ENCODE results near the gene SWAP70. TPM values are rescaled to one million over a fixed set of nuclear protein-coding genes. Genes with fewer than 3 reads are reported as not detected.

SWAP70 gene
- total and polyA plus RNA-seq, 10 of the 15 experiments (the other 5 are each of a cell fraction or from before 2014, with no cell fraction given) = 20.6 to 62.4 (median 41.7) TPM

DNA sequence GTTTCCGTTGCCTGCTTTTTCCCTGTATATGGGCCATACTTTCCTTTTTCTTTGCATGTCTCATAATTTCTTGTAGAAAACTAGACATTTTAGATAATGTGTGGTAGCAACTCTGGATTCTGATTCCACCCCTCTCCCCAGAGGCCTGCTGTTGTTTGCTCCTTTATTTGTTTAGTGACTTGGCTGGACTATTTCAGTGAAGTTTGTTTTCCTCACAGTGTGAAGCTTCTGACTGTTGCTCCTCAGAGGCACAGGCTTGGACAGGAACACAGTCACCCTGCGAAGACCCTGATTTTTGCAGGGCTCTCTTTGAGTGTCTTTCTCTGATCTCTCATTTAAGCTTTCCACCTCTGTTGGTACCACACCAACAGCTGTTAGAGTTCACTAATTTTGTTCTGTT lies 72.5 kb downstream of the SWAP70 start:
- H3K27ac ChIP-seq (ENCODE audit: control insufficient read depth, insufficient read depth) = peak overlapping the region; percentile 22; the same call in 1 of the 2 replicates
- H3K4me3 ChIP-seq = no peak overlapping the region
- BruUV-seq (replicated peaks) = no TSS peak
- DNase-seq (ENCODE audit: low read depth, low spot score) = no peak
- H3K4me1 ChIP-seq (ENCODE audit: control insufficient read depth, insufficient read depth, low read length) = peaks cover 44% of the 10 kb centered on the region
- no peak overlapping the region for H2AFZ ChIP-seq (ENCODE audit: control insufficient read depth, low read depth, low read length)
- H3K79me2 ChIP-seq (ENCODE audit: control insufficient read depth, insufficient read depth, low read length) = peaks cover 2% of the 10 kb centered on the region
- RAD21 ChIA-PET (ENCODE audit: unreplicated experiment) = interaction anchor here (0.9 to 1.5 kb wide), 3 partner anchors 10 to 135 kb away, joined by 3 to 4 read pairs (median 3); no protein-coding TSS in a partner anchor
- FAIRE-seq = no peak
- POLR2A ChIA-PET = interaction anchor here (1.0 to 1.1 kb wide), 2 partner anchors 15 to 72 kb away, joined by 3 read pairs; no protein-coding TSS in a partner anchor
- no peaks in the 10 kb centered on the region for H3K27me3 ChIP-seq (replicated peaks in 1 of 2; ENCODE audit: control insufficient read depth in 2 of 2, insufficient read depth in 2 of 2, low read length in 1 of 2)
- 48% methylated on average over 2 of the region's 2 CpGs for WGBS (ENCODE audit: insufficient coverage, insufficient replicate concordance, low lambda C conversion rate, missing lambda C conversion rate)
- SMC1A ChIA-PET (ENCODE audit: uncharacterized antibody, unreplicated experiment) = interaction anchor here (0.8 to 5.8 kb wide), 4 partner anchors 10 to 123 kb away, joined by 3 to 39 read pairs (median 5); no protein-coding TSS in a partner anchor
- CTCF ChIA-PET = interaction anchor here (1.0 to 1.3 kb wide), 3 partner anchors 10 to 135 kb away, joined by 3 read pairs; no protein-coding TSS in a partner anchor
- peaks cover 3 to 18% of the 10 kb centered on the region in 2 experiments; a peak in 3 of 4 replicates for H3K36me3 ChIP-seq (ENCODE audit: control insufficient read depth in 2 of 2, insufficient read depth in 2 of 2, low read length in 1 of 2)
- H4K20me1 ChIP-seq (ENCODE audit: control insufficient read depth, insufficient read depth) = no peaks in the 10 kb centered on the region
- ATAC-seq = no peak
- TF ChIP-seq, protein P1, sequence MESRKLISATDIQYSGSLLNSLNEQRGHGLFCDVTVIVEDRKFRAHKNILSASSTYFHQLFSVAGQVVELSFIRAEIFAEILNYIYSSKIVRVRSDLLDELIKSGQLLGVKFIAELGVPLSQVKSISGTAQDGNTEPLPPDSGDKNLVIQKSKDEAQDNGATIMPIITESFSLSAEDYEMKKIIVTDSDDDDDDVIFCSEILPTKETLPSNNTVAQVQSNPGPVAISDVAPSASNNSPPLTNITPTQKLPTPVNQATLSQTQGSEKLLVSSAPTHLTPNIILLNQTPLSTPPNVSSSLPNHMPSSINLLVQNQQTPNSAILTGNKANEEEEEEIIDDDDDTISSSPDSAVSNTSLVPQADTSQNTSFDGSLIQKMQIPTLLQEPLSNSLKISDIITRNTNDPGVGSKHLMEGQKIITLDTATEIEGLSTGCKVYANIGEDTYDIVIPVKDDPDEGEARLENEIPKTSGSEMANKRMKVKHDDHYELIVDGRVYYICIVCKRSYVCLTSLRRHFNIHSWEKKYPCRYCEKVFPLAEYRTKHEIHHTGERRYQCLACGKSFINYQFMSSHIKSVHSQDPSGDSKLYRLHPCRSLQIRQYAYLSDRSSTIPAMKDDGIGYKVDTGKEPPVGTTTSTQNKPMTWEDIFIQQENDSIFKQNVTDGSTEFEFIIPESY (IDR thresholded peaks at IDR 0.05) = no peak
- no peak for TF ChIP-seq KLF5 (IDR thresholded peaks at IDR 0.05; ENCODE audit: partially characterized antibody)
- no peak for TF ChIP-seq NBN (IDR thresholded peaks at IDR 0.05)
- no peak for TF ChIP-seq RFX5 (IDR thresholded peaks at IDR 0.05; ENCODE audit: low read depth, low read length)
- TF ChIP-seq, protein P2, sequence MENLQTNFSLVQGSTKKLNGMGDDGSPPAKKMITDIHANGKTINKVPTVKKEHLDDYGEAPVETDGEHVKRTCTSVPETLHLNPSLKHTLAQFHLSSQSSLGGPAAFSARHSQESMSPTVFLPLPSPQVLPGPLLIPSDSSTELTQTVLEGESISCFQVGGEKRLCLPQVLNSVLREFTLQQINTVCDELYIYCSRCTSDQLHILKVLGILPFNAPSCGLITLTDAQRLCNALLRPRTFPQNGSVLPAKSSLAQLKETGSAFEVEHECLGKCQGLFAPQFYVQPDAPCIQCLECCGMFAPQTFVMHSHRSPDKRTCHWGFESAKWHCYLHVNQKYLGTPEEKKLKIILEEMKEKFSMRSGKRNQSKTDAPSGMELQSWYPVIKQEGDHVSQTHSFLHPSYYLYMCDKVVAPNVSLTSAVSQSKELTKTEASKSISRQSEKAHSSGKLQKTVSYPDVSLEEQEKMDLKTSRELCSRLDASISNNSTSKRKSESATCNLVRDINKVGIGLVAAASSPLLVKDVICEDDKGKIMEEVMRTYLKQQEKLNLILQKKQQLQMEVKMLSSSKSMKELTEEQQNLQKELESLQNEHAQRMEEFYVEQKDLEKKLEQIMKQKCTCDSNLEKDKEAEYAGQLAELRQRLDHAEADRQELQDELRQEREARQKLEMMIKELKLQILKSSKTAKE (IDR thresholded peaks at IDR 0.05; ENCODE audit: low read depth, poor library complexity, severe bottlenecking) = no peak
- no peak for TF ChIP-seq SREBF1 (IDR thresholded peaks at IDR 0.05; ENCODE audit: low read length)
- TF ChIP-seq FOS (IDR thresholded peaks at IDR 0.05; ENCODE audit: borderline replicate concordance, extremely low read depth, insufficient read length) = no peak
- TF ChIP-seq SUZ12 (IDR thresholded peaks at IDR 0.05; ENCODE audit: unreplicated experiment) = no peak
- no peak for TF ChIP-seq SMAD5 (IDR thresholded peaks at IDR 0.05; ENCODE audit: low read depth)
- intact Hi-C loops (cut with micrococcal nuclease; ENCODE audit: unreplicated experiment) (no loop called here), in situ Hi-C loops (cut with MboI) (no loop called here)
- H3K9me3 ChIP-seq (replicated peaks; ENCODE audit: control insufficient read depth, insufficient read depth, low read length) = peaks cover 7% of the 10 kb centered on the region; the same call in 2 of the 3 replicates
- H3K9ac ChIP-seq (ENCODE audit: control insufficient read depth, insufficient read depth, low read length) = no peak overlapping the region
- no peak overlapping the region; the same call in 1 of the 2 replicates for H3K4me2 ChIP-seq (ENCODE audit: control insufficient read depth, insufficient read depth)

All from GM12878 (cell line).